Ammon's horn (tissue), 1 donor: ENCODE measurements around the gene ATCAY.
A peak's percentile ranks its signal among the peaks of the same experiment; 100 is the strongest.
"Not testable (repeated sequence)": the region's sequence is repeated elsewhere in the genome, so short reads cannot be mapped to it uniquely, and the experiment has no call there.

Experiments
- DNase-seq: peaks from one replicate; pipeline ENCODE4 v3.0.0-alpha.2; 2016; ENCODE audit warnings: low spot score

The ATCAY gene

DNA sequence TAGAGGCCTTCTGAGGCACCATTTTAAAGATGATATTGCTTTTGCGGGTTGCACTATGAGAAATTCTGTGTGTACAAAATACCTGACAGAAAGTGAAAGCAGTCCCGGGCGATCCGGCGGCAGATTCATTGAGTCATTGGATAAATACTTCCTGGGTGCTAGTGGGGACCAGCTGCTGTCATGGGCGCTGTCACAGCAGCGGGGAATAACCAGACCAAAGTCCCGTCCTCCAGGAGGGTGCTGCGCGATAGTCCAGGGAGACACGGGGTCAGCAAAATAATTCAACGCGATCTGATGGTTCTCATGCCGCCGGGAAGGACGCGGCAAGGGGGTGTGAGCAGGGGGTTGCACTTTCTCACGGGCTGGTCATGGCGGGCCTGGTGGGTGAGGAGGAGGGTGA, 25.2 kb upstream of the ATCAY start:
- DNase-seq: no peak

- no peak for DNase-seq
These were observed 23.0 kb upstream of the ATCAY start for GRCh38 chr19:3857449-3858003.

GRCh38 chr19:3860499-3860898, 20.0 kb upstream of the ATCAY start:
- DNase-seq: no peak

- no peak for DNase-seq
These were observed 17.5 kb upstream of the ATCAY start for GRCh38 chr19:3862826-3863500.

DNA sequence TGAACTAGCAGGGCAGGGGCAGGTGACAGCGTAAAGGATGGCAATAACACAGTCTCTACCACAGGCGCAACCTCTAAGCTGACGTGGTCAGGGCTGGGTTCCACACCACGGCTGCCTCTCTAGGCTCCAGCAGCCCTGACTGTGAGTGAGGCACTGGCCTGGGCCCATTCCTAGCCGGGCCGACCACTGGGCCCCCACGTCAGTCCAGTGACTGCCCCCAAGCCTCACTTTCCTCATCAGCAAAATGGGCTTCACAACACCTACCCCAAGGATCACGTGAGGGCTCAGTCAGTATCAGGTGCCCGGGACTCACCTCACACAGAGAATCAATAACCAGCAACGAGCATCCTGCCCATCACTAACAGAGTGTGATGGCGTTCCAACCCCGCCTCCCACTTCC, 16.8 kb upstream of the ATCAY start:
- DNase-seq: no peak

DNA sequence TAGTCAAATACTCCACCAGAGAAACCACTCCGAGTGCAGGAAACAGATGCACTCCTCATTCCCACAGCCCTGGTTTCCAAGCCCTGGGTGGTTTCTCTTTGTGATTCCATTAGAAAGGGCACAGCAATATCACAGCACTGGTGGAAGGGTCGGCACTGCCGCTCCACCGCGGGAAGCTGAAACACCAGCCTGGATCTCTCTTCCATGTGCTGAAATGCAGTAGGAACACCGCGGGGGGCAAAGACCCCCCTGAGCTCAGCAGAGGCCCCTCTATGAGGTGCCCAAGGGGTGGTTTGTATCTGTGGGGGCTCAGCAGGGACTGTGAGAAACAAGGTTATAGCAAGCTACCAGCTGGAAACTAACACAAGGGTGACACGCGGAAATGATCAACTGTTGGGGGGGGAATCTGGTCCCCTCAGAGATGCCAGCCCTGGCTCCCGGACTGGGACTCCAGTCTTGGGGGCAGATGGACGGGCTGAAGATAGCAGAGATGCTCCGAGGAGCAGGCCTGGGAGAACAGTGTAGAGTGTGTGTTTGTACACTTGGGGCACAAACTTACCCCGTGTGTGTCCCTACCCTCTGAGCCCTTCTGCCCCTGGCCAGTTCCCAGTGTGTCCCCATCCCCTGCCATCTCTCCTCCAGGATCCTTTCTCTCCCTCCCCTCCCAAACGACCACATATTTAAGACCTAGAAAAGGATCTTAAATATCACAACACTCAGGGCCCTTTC, 13.4 kb upstream of the ATCAY start:
- DNase-seq: no peak

- no peak for DNase-seq
These were observed 12.3 kb upstream of the ATCAY start for GRCh38 chr19:3867971-3868769.

DNA sequence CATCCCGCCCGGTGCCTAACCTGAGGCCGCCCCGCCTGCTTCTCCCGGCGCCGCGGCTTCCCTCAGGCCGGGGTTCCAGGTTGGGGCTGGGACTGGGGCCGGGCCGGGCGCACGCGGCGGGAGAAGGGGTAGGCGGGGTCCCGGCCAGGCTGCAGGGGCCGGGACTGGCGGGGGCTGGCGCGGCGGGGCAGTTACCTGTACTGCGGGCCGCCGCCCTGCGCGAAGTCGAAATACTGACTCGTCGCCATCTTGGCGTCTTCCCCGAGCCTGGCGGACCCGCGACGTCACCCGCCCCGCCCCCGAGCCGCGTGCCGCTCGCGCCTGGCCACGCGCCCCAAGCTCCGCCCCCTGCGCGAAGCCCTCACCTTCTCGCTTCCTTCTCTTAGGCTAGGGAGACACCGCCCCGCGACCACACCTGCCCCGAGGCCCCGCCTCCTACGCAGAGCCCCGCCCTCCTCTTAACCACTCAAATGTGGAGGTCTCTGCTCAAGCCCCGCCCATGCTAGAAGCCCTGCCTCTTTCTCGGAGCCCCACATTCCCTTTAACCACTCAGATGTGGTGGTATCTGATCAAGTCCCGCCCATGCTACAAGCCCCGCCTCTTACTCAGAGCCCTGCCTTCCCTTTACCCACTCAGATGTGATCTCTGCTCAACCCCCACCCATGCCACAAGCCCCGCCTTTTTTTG, 11.6 kb upstream of the ATCAY start, which contains the start of gene ZFR2:
Gene ZFR2, minus strand, starts transcription at position 269 of the 687 bp plus-strand sequence. Its CDS starts 21 bp downstream, at position 248.
- DNase-seq: peak; percentile 11

GRCh38 chr19:3873151-3873550, 7.3 kb upstream of the ATCAY start:
- no peak for DNase-seq

DNA sequence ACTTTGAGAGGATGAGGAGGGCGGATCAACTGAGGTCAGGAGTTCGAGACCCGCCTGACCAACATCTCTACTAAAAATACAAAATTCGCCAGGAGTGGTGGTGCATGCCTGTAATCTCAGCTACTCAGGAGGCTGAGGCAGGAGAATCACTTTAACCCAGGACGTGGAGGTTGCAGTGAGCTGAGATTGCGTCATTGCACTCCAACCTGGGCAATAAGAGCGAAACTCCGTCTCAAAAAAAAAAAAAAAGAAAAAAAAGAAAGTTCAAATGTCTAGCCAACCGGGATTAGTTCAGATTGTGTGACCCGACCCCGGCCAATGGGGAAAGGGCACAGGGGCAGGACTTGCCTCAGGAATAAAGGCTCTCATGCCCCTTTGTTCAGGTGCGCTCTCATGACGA, 5.8 kb upstream of the ATCAY start:
- DNase-seq: not testable (repeated sequence)

GRCh38 chr19:3879656-3880055, 829 bp upstream of the ATCAY start:
- no peak for DNase-seq

DNA sequence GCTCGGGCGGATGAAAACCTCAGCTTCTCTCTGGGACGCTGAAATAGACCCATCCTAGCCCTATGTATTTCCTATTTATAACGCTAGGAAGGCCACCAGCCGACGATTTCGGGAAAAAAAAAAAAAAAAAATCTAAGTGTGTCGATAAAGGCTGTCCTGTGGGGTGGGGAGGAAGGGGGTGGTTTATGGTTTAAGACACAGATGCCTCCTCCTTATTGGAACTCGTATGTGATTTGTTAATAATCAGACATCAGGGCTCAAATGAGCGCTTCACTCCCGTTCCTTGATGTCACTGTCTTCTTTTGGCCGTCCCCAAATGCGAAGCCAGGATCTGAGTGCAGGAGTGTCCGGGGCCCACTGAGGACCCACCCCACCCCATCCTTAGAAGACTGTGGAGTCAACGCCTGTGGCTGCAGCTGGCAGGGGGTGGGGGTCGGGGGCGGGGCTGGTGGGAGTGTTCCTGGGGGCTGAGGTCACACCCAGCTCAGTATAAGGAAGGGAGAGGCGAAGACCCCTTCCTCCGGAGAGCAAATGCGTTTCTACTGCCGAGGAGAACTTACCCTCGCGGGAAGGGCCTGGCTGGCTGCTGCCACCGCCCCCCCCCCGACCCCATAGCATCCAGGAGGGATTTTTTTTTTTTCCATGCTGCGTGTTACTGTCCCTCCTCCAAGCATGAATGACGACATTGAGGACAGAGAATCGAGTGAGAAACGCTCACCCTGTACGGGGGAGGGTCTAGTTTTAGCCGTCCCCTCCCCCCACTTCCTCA, 971 bp downstream of the ATCAY start:
- no peak for DNase-seq

- no peak for DNase-seq
These were observed 1.5 kb downstream of the ATCAY start for GRCh38 chr19:3882041-3882384.

- DNase-seq: peak; percentile 50
These were observed 10.1 kb downstream of the ATCAY start for GRCh38 chr19:3890591-3890990.

GRCh38 chr19:3893509-3894179, 13.2 kb downstream of the ATCAY start:
- DNase-seq: no peak

GRCh38 chr19:3894959-3895358, 14.5 kb downstream of the ATCAY start:
- DNase-seq: not testable (repeated sequence)

DNA sequence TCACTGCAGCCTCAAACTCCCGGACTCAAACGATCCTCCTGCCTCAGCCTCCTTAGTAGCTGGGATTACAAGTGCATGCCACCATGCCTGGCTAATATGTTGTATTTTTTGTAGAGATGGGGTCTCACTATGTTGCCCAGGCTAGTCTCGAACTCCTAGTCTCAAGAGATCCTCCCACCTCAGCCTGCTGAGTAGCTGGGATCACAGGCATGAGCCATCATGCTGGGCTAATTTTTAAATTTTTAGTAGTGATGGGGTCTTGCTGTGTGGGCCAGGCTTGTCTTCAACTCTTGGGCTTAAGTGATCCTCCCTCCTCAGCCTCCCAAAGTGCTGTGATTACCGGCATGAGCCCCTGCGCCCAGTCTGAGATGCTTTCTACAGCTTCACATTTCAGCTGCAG, 15.3 kb downstream of the ATCAY start:
- no peak for DNase-seq

- no peak for DNase-seq
These were observed 17.5 kb downstream of the ATCAY start for GRCh38 chr19:3897936-3898335.

- DNase-seq: no peak
These were observed 17.9 kb downstream of the ATCAY start for GRCh38 chr19:3898426-3898825.

GRCh38 chr19:3899531-3900294, 19.2 kb downstream of the ATCAY start:
- peak; percentile 12 for DNase-seq
